HFF-Myc (cell line): ENCODE results near the gene BLOC1S2.
"Not testable (repeated sequence)": the region's sequence is repeated elsewhere in the genome, so short reads cannot be mapped to it uniquely, and the experiment has no call there.

Source experiments
- DNase-seq: peaks from one replicate; pipeline ENCODE4 v3.0.0-alpha.2; 2011; ENCODE audit warnings: low read depth; ENCODE audit errors: extremely low read depth
- H3K4me3 ChIP-seq: replicated peaks from 2 replicates; pipeline ENCODE4 v1.5.1; 2011; ENCODE audit warnings: low read depth, mild to moderate bottlenecking, control low read depth, low read length
- CTCF ChIP-seq: IDR thresholded peaks from 2 replicates; pipeline ENCODE4 v1.5.1; 2012; ENCODE audit warnings: mild to moderate bottlenecking, low read depth, low read length, control low read depth; ENCODE audit errors: missing control alignments

BLOC1S2 gene

GRCh38 chr10:100291356-100291755 lies 4.9 kb upstream of the BLOC1S2 start:
- TF ChIP-seq CTCF = no peak
- H3K4me3 ChIP-seq = no peak overlapping the region
- no peak for DNase-seq

GRCh38 chr10:100289641-100290040 lies 3.2 kb upstream of the BLOC1S2 start:
- no peak for TF ChIP-seq CTCF
- no peak for DNase-seq
- no peak overlapping the region for H3K4me3 ChIP-seq

- no peak for DNase-seq
- H3K4me3 ChIP-seq = no peak overlapping the region
- TF ChIP-seq CTCF = no peak
Measured at GRCh38 chr10:100288196-100288595, 1.7 kb upstream of the BLOC1S2 start.

- no peak overlapping the region for H3K4me3 ChIP-seq
- TF ChIP-seq CTCF = no peak
- no peak for DNase-seq
Measured at GRCh38 chr10:100287756-100288155, 1.3 kb upstream of the BLOC1S2 start.

GRCh38 chr10:100285326-100285725 lies 1.2 kb downstream of the BLOC1S2 start:
- H3K4me3 ChIP-seq = peak overlapping the region; percentile 91
- DNase-seq = not testable (repeated sequence)

- TF ChIP-seq CTCF = no peak
Measured at GRCh38 chr10:100282907-100283306, 3.6 kb downstream of the BLOC1S2 start.

GRCh38 chr10:100276971-100277370 lies 9.5 kb downstream of the BLOC1S2 start:
- DNase-seq, H3K4me3 ChIP-seq: not testable (repeated sequence)

More at GRCh38 chr10:100282907-100283306, 3.6 kb downstream of the BLOC1S2 start:
- no peak for DNase-seq
- no peak overlapping the region for H3K4me3 ChIP-seq

GRCh38 chr10:100267239-100268104 lies 19.0 kb downstream of the BLOC1S2 start, which contains the start of gene CWF19L1:
TSS of gene CWF19L1 (minus strand) at chr10:100267638. CDS start at chr10:100267593, 45 bp downstream.
- peak within 1 kb of the TSS; percentile 100 for H3K4me3 ChIP-seq
- no peak for TF ChIP-seq CTCF
- peak; percentile 70 for DNase-seq
